Cardiac fibroblast (primary cell): ENCODE measurements around the gene PTPRR.
A peak's percentile ranks its signal among the peaks of the same experiment; 100 is the strongest.
"Not testable (repeated sequence)": the region's sequence is repeated elsewhere in the genome, so short reads cannot be mapped to it uniquely, and the experiment has no call there.

Experiments used
- DNase-seq, 2 donors: peaks; one replicate each; pipeline versions ENCODE4 v3.0.0 to v3.0.0-alpha.2; 2010; ENCODE audit warnings: low read depth in 2 of 2
- H3K4me3 ChIP-seq, 2 donors: replicated peaks in 1 of 2; 1 replicate in 1 of 2; 2 replicates in 1 of 2; pipeline ENCODE4 v1.5.1; 2011; ENCODE audit warnings: low read depth in 2 of 2, low read length in 2 of 2, mild to moderate bottlenecking in 2 of 2, moderate library complexity in 1 of 2
- TF ChIP-seq, protein P1 (sequence below): IDR thresholded peaks from one replicate; pipeline ENCODE4 v1.5.1; 2011; ENCODE audit warnings: low read depth, mild to moderate bottlenecking, low read length, inconsistent platforms

Gene PTPRR

DNA sequence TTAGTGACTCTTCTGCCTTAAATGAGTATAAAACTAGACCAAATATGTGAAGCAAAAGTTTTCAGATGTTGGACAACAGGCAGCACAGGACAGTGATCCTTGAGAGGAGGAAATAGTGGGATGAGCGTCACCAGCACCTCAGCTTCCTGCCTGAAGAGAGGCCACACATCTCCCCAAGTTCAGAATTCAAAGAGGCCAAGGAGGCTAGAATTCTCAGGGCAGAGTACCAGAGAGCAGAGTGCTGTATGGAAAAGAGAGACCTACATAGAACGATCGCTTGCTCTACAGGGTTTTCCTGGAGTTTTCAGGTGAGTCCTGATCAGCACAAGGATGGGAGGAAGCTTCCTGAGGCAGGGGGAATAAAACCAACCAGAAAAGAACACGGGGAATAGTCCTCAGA, 107.0 kb downstream of the PTPRR start:
- TF ChIP-seq, protein P1, sequence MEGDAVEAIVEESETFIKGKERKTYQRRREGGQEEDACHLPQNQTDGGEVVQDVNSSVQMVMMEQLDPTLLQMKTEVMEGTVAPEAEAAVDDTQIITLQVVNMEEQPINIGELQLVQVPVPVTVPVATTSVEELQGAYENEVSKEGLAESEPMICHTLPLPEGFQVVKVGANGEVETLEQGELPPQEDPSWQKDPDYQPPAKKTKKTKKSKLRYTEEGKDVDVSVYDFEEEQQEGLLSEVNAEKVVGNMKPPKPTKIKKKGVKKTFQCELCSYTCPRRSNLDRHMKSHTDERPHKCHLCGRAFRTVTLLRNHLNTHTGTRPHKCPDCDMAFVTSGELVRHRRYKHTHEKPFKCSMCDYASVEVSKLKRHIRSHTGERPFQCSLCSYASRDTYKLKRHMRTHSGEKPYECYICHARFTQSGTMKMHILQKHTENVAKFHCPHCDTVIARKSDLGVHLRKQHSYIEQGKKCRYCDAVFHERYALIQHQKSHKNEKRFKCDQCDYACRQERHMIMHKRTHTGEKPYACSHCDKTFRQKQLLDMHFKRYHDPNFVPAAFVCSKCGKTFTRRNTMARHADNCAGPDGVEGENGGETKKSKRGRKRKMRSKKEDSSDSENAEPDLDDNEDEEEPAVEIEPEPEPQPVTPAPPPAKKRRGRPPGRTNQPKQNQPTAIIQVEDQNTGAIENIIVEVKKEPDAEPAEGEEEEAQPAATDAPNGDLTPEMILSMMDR = no peak
- no peak overlapping the region for H3K4me3 ChIP-seq
- no peak for DNase-seq

DNA sequence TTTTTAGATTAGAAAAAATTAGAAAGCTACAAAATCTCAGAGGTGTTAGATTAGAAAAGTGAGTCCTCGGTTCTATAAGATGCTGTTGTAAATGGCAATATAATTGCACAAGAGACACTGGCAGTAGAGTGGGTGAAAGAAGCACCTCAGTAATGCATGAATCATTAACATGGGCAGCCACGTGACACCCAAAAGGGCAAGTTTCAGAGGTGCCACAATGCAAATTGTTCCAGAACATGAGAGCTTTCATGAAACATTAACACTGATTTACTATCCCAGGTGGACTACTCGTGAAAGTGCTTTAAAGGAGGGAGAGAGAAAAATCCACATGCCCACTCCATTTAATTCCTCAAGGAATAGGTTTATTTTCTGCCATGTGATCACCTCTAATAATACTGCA, 108.4 kb downstream of the PTPRR start:
- TF ChIP-seq, protein P1 = no peak
- DNase-seq = no peak
- no peak overlapping the region for H3K4me3 ChIP-seq

DNA sequence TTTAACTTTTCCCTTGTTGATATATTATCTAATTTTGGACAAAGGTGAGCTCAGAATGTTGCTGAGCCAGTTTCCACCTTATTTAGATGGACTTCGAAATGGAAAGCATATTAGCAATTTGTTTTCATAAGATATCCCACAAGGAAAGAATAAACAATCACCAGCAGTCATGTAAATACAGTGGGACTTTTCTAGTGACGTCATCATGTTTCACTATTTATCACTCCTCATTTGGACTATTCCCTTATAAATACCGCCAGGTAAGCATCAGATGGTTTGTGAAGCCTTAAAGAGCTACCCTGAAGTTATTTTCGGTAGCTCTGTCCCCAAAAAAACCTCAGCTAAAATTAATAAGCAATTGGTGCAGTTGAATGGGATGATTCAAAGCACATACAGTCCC, 110.7 kb downstream of the PTPRR start:
- no peak overlapping the region for H3K4me3 ChIP-seq
- DNase-seq = no peak
- TF ChIP-seq, protein P1 = no peak

DNA sequence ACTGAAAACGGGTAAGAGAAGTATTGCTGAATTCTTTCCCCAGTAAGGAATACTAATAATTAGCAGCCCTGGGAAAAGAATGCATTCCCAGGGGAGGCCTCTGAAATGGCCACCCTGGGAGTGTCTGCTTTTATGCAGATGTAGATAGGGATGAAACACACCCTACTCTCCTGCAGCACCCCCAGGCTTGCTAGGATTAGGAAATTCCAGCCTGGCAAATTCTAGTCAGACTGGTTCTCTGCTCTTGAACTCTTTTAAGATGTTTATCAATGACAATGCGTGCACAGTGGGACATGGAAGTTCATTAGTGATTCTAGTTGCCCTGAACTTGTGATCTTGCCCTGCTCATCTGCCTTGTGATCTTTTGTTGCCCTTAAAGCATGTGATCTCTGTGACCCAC, 112.5 kb downstream of the PTPRR start:
- H3K4me3 ChIP-seq, DNase-seq: not testable (repeated sequence)

DNA sequence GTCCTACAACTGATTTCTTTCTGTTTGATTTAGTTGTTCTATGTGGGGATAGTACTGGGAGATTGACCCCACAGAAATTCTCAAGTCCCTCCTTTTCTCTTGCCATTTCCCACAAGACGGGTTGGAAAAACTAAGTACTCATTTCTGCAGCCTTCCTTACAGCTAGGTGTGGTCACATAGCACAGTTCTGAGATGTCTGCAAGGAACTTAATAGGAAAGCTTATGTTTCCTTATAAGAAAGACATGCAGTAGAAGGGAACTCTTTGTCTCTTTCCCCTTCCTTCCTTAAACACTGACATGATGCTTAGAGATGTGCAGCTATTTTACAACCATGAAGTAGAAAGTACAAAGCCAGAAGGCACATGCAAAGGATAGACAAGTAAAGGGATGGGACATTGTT, 113.7 kb downstream of the PTPRR start:
- DNase-seq = no peak
- H3K4me3 ChIP-seq = no peak overlapping the region
- TF ChIP-seq, protein P1 = no peak

DNA sequence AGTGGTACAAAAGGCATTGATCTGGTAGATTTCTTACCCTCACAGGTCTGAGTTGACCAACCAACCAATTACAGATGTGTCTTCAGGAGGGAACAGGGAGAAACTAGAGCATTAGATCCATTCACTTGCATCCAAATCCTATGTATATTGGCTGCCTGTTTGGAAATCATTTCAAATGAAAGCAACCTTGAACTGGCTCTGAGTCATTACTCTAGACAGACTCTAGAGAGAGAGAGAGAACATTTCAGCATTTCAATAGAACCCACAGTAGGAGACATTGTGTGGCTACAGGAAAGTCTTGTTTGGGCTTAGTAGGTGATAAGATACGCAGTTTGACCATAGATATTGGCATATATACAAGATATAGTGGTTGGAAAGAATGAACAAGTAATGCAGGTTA, 114.5 kb downstream of the PTPRR start:
- H3K4me3 ChIP-seq = no peak overlapping the region
- TF ChIP-seq, protein P1 = no peak
- DNase-seq = peak in 1 of 2 donors; percentile 25

DNA sequence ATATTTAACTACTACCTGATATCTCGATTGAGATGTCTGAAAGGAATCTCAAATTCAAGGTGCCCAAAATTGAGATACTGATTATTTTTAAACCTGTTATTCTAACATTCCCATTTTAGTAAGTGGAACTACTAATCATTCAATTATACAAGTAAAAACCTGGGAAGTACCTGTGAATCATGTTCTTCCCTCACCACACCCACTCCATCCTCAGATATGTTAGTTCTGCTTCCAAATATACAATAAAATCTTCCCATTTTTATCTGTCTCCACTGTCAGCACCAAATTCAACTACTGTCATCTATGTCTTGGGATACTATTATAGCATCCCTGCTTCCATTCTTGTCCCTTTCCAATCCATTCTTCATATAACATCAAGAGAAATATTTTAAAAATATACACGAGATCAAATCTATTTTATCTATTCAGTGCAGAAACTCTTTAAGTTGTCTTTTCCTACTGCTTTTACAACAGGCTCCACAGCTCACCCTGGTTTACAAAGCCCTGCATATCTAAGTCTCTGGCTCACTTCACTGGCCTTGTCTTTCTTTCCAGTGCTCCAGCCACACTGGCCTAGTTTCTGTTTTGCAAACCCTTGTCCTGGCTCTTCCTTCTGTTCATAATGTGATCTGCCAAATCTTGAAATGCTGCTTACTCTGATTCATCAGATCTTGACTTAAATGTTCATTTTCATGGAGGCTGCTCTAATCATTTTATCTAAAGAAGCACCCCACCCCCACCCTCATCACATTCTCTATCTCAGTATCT, 122.3 kb downstream of the PTPRR start:
- DNase-seq = peak in 1 of 2 donors; percentile 1
- no peak overlapping the region for H3K4me3 ChIP-seq
- TF ChIP-seq, protein P1 = no peak
